ENCODE results near the gene BOC.

BOC gene

DNA sequence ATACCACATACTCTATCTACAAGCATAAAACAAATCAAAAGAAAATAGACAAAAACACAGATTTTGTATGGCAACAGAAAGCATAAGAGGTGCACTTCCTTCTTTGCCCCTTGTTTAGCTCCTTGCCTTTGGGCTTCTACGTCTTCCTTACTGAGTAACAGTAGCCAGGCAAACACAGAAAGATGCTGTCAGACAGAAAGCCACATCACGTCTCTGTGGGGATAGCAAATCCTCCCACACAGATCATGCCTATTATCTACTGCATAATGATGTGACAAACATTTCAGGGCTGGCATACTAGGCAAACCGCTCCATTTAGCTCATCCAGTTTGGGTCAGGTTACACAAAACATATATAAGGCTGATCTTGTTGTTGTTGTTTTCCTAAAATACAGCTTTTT, 92.7 kb downstream of the BOC start:
- no peak overlapping the region for H3K4me3 ChIP-seq (ENCODE audit: control insufficient read depth, low read depth, low read length)
- TF ChIP-seq CTCF (conservative IDR thresholded peaks at IDR 0.05; ENCODE audit: control insufficient read depth, insufficient read depth, low read depth, low read length) = no peak

DNA sequence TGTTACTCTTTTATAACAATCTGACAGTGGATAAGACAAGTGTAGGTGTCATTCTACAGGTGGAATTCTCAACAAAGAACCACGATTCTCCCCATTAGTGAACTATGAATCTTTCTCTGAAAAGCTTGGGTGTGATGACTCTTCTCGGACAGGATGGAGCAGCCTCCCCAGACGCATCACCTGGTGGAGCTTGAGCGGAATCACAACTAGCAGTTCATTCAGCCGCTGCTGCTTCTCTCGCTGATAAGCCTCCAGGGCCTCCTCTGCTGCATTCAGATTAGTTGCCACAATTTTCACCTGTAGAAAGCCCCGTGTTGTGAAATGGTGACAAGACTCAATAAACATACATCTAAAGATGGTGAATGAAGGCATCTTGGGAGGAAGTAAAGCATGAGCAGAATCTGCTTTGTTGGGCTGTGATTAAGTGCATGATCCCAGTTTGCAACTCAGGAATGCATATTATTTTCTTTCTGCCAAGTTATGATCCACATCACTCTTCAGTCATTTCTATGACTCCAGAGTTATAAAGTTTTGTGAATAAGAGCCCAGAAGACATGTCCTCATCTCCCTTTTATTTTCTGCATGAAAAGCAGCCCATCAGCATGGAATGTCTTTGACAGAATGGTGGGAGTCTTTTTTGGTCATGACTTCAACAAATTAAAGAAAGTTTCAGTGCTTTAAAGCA, 93.6 kb downstream of the BOC start:
- no peak for DNase-seq (ENCODE audit: low read depth)
- no peak overlapping the region for H3K4me3 ChIP-seq (ENCODE audit: control insufficient read depth, low read depth, low read length)
- no peak for TF ChIP-seq CTCF (conservative IDR thresholded peaks at IDR 0.05; ENCODE audit: control insufficient read depth, insufficient read depth, low read depth, low read length)

More for the DNA sequence above, 92.7 kb downstream of the BOC start:
- DNase-seq (ENCODE audit: low read depth) = no peak

GRCh38 chr3:113310960-113311359, 99.6 kb downstream of the BOC start:
- no peak for TF ChIP-seq CTCF (conservative IDR thresholded peaks at IDR 0.05; ENCODE audit: control insufficient read depth, insufficient read depth, low read depth, low read length)
- no peak overlapping the region for H3K4me3 ChIP-seq (ENCODE audit: control insufficient read depth, low read depth, low read length)
- no peak for DNase-seq (ENCODE audit: low read depth)

GRCh38 chr3:113312416-113312815, 101.1 kb downstream of the BOC start:
- DNase-seq (ENCODE audit: low read depth) = no peak
- TF ChIP-seq CTCF (conservative IDR thresholded peaks at IDR 0.05; ENCODE audit: control insufficient read depth, insufficient read depth, low read depth, low read length) = no peak
- no peak overlapping the region for H3K4me3 ChIP-seq (ENCODE audit: control insufficient read depth, low read depth, low read length)

DNA sequence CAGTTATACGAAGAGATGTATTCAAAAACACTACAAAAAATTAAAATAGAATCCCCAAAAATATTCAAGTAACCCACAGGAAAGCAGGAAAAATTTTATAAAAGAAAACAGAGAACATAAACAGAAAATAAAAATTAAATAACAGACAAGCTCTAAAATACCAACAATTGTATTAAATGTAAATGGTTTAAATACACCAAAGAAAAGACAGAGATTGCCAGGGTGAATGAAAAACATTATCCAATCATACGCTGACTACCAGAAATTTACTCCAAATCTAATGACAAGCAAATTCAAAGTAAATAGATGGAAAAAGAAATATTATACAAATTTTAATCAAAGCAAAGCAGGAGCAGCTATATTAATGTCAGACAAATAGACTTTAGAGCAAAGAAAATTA, 103.6 kb downstream of the BOC start:
- no peak for DNase-seq (ENCODE audit: low read depth)
- no peak overlapping the region for H3K4me3 ChIP-seq (ENCODE audit: control insufficient read depth, low read depth, low read length)
- TF ChIP-seq CTCF (conservative IDR thresholded peaks at IDR 0.05; ENCODE audit: control insufficient read depth, insufficient read depth, low read depth, low read length) = no peak

- no peak for TF ChIP-seq CTCF (conservative IDR thresholded peaks at IDR 0.05; ENCODE audit: control insufficient read depth, insufficient read depth, low read depth, low read length)
- DNase-seq (ENCODE audit: low read depth) = no peak
- H3K4me3 ChIP-seq (ENCODE audit: control insufficient read depth, low read depth, low read length) = no peak overlapping the region
Measured at GRCh38 chr3:113329757-113330156, 118.4 kb downstream of the BOC start.

GRCh38 chr3:113330742-113331141, 119.4 kb downstream of the BOC start:
- TF ChIP-seq CTCF (conservative IDR thresholded peaks at IDR 0.05; ENCODE audit: control insufficient read depth, insufficient read depth, low read depth, low read length) = no peak
- H3K4me3 ChIP-seq (ENCODE audit: control insufficient read depth, low read depth, low read length) = no peak overlapping the region
- no peak for DNase-seq (ENCODE audit: low read depth)

All from fibroblast of mammary gland (primary cell).